NCI-H460 (cell line): ENCODE measurements around the gene TBC1D20. TPM values are rescaled to one million over a fixed set of nuclear protein-coding genes. Genes with fewer than 3 reads are reported as not detected.
"Not testable (repeated sequence)": the region's sequence is repeated elsewhere in the genome, so short reads cannot be mapped to it uniquely, and the experiment has no call there.

Experiments used
- DNase-seq: peaks from one replicate; pipeline ENCODE4 v3.0.0-alpha.2; 2016; ENCODE audit warnings: low read depth; ENCODE audit errors: extremely low read depth
- total RNA-seq: library from RNA; depleted of rRNA; stranded (reverse); fragments of >200 nt; shearing (Covaris generic); gene quantifications from 2 replicates; pipeline ENCODE4 v1.2.3, GENCODE V29; 2014

The TBC1D20 gene
- total RNA-seq, 1 experiment from 2014 or later: 27.5 TPM

DNA sequence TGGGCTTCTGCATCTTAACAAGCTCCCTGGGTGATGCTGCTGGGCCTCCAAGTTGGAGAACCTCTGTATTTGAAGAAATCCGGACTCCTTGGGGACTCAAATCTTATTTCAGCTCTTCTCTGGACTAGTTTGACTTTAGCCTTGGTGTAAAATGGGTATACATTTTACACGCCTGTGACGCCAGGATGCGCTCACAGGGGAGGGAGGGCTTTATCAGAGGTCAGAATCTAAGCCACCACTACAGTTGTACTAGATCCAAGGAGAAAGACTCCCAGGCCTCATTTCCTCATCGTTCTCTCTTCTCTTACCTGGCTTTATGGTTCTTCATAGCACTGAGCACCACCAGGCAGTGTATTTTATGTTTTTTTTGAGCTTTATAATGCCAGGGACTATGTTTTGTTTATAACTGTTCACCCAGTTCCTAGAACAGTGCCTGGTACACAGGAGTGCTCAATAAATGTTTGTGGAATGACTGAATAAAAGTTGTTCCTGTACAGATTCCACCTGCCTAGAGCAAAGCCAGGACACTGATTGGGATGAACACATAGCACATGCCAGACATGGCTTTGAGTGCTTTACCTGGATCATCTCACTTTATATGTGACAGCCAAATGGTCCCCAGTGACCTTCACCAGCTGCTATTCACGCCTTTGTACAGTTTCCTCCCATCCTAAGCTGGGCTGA lies 59.3 kb downstream of the TBC1D20 start:
- DNase-seq: no peak

DNA sequence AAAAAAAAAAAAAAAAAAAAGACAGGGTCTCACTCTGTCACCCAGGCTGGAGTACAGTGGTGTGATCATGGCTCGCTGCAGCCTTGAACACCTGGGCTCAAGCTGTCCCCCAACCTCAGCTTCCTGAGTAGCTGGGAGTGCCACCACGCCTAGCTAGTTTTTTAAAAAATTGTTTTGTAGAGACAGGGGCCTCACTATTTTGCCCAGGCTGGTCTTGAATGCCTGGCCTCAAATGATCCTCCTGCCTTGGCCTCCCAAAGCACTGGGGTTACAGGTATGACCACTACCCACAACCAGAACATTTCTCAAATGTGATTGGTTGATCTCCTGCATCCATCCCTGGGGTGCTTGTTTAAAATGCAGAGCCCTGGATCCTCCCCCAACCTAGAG lies 59.8 kb downstream of the TBC1D20 start:
- no peak for DNase-seq

DNA sequence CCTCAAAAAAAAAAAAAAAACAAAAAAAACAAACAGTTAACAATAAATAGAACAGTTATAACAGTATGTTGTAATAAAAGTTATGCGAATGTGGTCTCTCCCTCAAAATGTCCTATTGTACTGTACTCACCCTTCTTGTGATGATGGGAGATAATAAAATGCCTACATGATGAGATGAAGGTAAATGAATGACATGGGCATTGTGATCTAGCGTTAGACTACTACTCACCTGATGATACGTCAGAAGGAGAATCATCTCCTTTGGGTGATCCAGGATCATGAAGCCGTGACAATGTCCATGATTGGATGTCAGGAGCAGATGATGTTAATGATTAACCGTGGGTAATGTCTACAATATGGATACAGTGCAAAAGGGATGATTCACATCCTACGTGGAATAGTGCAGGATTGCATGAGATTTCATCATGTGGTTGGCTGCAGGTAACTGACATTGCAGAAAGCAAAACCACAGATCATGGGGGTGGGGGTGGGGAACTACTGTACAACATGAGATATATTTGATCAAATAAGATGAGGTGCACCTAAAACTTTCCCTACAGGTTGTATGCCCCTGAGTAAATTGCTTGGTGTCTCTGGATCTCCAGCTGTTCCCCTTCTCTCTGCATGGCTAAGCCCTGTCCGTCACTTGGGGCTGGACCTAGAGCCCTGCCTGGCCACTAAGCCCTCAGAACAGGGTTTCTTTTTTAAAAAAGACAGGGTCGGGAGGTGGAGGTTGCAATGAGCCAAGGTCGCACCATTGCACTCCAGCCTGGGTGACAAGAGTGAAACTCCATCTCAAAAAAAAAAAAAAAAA lies 60.4 kb downstream of the TBC1D20 start:
- peak; percentile 85 for DNase-seq

DNA sequence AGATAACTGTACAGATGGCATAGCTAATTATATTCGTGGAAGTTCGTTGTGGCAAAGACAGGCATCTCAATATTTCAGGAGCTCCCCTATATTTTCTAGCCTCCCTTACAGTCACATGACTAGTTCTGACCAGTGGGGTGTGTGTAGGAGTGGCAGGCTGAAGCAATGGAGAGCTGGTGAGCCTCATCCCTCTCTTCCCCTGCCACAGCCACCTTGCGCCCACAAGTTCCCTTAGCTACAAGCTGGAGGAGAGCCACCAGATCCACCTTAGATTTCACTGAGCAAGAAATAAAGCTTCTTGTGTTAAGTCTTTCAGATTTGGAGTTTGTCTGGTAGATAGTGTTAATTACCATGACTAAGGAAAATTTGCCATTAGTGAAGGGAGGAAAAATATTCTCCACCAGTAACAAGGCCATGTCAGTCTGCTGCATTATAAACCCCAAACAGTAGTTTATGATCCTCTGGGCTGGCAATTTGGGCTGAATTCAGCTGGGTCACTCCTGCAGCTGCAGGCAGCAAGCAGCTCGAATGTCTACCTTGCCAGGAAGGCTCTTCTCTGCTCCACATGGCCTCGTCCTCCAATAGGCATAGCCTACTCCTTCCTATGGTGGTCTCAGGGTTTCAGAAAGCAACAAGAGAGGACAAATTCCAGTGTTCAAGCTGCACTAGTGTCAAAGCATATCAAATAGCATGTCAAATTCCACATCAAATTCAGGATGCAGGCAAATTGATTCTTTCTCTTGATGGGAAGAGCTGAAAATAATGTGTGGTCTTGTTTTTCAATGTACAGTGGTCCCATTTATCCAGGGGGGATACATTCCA lies 61.7 kb downstream of the TBC1D20 start:
- no peak for DNase-seq

DNA sequence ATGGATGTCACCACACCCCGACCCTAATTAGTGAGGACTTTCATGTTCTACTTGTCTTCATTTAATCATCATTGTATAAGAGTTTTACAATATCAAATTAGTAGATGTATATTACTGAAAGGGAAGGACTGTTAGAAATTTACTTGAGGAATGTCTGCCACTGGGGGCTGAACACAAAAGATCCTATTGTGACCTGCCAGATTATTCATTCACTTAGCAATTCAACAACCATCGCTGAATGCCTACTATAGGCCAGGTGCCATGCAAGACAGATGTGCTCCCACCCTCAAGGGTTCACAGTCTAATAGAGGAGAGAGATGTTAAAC lies 62.2 kb downstream of the TBC1D20 start:
- no peak for DNase-seq

DNA sequence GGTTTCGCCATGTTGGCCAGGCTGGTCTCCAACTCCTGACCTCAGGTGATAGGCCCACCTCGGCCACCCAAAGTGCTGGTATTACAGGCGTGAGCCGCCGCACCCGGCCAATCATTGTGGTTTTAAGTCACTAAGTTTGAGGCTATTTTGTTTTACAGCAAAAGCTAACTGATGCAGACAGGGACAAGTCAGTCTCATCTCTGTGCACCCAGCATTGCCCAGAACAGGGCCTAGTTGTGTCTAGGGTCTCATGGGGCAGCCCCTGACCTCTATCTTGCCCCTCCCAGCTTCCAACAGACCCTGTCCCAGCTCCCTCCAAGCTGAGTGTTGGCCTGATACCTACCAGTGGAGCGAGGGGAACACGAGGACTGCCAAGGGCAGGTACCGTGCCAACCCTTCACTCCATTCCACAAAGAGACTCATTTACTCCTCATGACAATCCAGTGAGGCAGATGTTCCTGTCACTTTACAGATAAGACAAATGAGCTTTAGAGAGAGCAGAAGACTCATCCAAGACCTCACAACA lies 63.1 kb downstream of the TBC1D20 start:
- no peak for DNase-seq

DNA sequence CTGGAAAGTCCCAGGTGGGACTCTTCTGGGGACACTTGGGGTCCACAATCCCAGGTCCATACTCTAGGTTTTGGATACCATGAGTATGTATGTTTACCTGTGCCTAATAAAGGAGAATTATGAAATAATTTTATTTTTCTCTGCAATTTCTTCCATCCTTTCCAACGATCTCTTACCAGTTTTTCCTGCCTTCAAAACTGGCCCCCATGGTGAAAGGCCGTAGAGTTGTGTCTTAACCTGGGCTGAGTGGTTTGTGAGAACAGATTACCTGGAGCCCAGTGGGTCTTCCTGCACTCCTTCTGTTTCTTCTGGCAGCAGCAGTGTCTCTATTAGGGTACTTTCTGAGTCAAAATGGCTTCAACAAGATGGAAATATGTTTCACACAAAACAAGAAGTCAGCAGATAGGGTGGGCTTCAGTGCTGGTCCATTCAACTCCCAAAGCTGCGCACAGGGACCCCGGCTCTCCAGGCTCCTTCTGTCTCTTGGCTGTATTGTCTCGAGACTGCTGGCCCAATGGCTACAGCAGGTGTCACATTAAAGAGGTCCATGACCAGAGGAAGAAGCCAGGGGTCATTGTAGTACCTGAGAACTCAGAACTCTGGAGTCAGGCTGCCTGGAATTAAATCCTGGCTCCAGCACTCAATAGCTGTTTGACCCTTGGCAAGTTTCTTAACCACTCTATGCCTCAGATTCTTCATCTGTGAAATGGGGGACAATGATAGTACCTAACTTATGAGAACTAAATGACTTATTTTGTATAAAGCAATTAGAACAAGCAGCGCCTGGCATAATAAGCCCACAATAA lies 64.7 kb downstream of the TBC1D20 start:
- no peak for DNase-seq

DNA sequence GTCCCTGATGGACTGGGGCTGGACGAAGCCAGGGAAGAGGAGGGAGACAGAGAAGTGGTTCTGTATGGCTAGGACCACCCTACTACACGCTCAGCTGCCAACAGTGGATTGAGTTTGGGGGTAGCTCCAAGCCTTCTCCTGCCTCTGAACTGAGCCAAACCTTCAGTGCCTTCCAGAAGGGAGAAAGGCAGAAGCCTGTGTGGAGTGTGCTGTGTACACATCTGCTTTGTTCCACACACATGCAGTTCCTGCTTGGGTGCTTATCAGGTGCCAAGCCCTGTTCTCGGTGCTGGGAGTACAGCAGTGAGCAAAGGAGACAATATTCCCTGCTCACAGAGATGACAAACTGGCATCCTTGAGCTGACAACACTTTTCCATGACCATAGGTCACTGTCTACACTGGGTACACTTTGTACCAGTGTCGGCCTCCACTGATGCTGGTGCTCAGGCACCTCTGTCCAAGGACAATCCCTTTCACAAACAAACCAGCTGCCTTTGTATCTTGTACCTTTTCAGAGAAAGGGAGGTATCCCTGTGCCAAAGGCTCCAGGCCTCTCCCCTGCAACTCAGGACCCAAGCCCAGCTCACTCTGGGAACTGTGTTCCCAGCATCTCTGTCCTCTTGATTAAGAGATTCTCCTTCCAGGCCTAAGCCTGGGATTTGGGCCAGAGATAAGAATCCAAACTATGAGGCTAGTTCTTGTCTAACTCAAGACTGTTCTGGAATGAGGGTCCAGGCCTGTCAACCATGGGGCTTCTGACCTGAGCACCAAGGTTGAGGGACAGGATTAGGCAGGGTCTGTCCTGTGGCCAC lies 65.5 kb downstream of the TBC1D20 start:
- no peak for DNase-seq

DNA sequence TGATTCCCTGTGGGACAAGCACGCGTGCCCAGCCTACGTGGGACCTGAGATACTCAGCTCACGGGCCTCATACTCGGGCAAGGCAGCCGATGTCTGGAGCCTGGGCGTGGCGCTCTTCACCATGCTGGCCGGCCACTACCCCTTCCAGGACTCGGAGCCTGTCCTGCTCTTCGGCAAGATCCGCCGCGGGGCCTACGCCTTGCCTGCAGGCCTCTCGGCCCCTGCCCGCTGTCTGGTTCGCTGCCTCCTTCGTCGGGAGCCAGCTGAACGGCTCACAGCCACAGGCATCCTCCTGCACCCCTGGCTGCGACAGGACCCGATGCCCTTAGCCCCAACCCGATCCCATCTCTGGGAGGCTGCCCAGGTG lies 66.1 kb downstream of the TBC1D20 start:
- DNase-seq: no peak

DNA sequence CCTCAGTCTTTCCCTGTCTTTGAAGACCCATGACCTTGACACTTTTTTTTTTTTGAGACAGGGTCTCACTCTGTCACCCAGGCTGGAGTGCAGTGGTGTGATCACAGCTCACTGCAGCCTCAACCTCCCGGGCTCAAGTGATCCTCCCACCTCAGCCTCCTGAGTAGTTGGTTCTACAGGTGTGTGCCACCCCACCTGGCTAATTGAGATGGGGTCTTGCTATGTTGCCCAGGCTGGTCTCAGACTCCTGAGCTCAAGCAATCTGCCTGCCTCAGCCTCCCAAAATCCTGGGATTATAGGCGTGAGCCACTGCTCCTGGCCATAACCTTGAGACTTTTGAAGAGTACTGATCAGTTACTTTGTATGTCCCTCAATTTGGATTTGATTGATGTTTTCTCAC lies 69.0 kb downstream of the TBC1D20 start:
- not testable (repeated sequence) for DNase-seq

DNA sequence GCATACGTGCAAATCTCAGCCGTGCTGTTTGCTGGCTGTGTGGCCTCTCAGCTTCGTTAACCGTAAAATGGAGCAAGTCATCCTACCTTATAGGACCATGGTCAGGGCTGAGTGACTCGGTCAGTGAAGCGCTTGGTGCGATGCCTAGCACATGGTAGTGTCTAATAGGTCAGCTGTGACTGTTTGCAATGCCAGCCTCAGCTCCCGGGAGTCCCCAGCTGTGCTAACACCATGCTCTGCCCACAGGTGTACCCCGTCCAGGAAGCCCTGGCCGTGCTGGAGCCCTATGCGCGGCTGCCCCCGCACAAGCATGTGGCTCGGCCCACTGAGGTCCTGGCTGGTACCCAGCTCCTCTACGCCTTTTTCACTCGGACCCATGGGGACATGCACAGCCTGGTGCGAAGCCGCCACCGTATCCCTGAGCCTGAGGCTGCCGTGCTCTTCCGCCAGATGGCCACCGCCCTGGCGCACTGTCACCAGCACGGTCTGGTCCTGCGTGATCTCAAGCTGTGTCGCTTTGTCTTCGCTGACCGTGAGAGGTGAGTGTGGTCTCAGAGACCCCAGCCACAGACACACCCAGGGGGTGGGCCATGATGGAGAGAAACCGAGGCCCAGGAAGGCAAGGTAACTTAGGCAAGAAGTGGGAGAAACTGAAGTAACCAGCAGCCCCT lies 71.2 kb downstream of the TBC1D20 start:
- no peak for DNase-seq

DNA sequence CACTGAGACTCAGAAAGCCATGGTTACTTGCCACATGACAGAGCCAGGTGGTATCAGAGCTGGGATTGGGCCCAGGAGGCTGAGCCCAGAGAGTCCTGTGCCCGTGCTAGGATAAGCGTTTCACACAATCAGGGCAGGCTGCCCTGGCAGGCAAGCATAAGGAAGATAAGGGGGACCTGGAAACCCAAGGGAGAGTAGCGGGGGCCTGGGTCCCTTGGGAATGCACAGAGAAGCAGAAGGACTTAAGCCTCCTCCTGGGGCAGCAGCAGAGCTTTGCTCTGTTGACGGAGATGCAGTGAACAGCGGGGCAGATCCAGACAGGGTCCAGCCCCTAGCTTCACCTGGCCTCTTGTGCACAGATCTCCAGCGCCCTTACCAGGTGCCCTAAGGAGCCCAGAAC lies 73.1 kb downstream of the TBC1D20 start:
- DNase-seq: no peak

DNA sequence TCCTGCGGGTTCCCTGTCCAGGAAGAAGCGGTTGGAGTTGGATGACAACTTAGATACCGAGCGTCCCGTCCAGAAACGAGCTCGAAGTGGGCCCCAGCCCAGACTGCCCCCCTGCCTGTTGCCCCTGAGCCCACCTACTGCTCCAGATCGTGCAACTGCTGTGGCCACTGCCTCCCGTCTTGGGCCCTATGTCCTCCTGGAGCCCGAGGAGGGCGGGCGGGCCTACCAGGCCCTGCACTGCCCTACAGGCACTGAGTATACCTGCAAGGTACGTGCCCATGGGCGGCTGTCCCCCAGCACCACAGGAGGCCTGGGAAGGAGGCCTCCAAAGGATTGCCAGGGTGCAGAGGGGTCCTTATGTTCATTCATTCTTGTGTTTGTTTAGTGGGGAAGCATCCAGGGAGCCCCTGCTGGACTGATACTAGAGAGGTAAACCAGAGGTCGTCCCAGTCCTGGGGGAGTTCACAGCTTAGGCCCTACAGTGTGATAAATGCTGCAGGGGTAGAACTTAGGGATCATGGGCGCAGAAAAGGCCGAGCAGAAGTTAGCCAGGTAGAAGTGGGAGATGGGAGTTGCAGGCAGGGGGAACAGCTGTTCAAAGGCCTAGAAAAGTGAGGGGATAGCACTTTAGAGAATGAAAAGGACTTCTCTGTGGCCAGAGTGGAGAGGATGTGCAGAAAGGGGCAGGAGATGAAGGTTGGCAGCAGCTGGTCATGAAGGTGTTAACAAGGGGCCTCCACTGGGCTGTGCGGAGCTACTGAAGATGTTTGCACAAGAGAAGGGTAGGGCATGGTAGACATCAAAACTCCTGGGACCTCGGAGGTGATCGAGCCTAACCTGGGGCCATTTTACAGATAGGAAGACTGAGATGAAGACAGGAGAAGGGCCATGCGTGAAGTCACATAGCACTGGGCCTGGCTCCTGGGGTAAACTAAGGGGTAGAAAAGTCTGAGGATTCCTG lies 74.0 kb downstream of the TBC1D20 start:
- no peak for DNase-seq

DNA sequence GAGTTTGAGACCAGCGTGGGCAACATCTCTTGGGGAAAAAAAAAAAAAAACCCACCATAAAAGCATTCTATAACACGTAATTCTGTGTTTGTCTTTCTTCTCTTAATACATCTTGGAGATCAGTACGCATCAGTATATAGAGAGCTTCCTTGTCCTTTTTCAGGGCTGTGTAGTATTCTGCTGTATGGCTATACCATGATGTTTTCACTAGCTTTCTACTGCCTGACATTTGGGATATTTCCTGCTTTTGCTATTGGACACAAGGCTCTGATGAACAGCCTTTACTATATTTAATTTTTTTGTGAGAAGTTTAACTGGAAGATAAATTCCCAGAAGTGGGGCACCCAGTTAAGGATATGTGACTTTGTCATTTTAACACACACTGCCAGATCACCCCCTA lies 74.8 kb downstream of the TBC1D20 start:
- DNase-seq: no peak

DNA sequence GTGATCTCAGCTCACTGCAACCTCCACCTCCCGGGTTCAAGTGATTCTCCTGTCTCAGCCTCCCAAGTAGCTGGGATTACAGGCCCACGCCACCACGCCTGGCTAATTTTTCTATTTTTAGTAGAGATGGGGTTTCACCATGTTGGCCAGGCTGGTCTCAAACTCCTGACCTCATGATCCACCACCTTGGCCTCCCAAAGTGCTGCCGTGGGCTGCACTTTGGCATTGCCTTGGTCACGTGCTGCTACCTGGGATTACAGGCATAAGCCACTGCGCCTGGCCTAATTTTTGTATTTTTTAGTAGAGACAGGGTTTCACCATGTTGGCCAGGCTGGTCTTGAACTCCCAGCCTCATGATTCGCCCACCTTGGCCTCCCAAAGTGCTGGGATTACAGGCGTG lies 75.7 kb downstream of the TBC1D20 start:
- DNase-seq: not testable (repeated sequence)
